DMS53 treated with DMSO at 0.1 percent for 48 hours (cell line): ENCODE data around the gene FRAT2.
"Not testable (repeated sequence)": the region's sequence is repeated elsewhere in the genome, so short reads cannot be mapped to it uniquely, and the experiment has no call there.

Experiments used
- DNase-seq: peaks from one replicate; lab custom pipeline; 2025; ENCODE audit not compliant: unreplicated experiment; lab: John Stamatoyannopoulos, UW

Gene FRAT2

DNA sequence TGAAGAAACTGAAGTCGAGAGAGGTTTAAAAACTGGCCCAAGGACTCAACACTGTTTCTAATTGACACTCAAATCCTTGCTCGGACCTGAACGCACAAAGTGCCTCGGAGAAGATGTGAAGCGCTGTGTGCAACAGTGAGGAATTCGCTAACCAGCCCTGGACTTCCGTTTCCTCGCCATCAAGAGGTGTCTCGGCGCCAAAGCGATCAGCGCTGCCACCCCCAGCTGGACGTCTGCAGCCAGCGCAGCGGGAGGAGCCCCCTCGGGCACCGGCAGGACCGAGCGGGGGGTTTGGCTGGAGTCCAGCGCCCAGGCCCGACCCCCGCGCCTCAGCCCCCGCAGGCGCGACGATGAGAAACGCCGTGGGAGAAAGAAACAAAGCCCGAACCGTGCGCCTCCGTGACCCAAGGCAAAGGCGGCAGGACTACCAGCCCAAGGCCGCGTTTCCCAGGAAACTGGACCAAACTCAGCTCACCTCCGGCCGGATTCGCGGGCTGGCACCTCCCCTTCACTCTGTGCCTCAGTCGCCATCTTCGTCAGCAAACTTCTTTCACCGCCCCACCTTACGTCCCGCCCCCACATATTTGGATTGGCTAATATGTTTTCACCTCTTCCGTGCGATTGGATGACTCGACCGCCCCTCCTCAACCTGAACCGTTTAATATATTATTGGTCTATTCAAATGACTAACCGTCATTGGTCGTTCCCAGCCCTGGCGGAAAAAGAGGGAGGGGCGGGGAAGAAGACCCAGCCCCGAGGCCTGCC, 42.2 kb downstream of the FRAT2 start, which contains the start of gene ARHGAP19:
Gene ARHGAP19, minus strand, starts transcription at position 541 of the 765 bp plus-strand sequence. Its CDS starts 10 bp downstream, at position 531.
- DNase-seq: peak; percentile 98

DNA sequence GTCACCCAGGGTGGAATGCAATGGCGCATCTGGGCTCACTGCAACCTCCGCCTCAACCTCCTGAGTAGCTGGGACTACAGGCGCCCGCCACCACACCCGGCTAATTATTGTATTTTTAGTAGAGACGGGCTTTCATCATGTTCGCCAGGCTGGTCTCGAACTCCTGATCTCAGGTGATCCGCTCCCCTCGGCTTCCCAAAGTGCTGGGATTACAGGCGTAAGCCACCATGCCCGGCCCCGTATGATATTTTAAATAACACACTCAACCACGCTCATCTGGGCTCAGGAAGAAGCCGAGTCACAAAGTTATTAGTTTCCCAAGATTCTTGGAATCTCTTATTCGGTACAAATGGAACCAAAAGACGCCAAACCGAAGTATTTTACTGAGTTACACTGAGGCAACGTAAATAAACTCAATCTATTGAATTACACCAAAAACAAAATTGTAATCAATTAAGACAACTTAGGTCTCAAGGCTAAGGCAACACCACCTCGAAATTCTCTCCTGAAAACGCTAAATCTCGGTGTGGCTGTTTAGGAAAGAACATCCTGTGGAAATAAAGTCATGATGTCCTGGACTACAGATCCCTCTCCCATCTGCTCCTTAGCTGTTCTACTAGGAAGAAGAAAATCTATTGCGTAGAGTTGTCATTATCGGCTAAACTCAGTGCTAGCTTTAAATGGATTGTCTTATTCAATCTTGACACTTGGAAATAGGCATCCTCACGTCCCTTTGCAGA, 43.0 kb downstream of the FRAT2 start:
- peak; percentile 46 for DNase-seq

DNA sequence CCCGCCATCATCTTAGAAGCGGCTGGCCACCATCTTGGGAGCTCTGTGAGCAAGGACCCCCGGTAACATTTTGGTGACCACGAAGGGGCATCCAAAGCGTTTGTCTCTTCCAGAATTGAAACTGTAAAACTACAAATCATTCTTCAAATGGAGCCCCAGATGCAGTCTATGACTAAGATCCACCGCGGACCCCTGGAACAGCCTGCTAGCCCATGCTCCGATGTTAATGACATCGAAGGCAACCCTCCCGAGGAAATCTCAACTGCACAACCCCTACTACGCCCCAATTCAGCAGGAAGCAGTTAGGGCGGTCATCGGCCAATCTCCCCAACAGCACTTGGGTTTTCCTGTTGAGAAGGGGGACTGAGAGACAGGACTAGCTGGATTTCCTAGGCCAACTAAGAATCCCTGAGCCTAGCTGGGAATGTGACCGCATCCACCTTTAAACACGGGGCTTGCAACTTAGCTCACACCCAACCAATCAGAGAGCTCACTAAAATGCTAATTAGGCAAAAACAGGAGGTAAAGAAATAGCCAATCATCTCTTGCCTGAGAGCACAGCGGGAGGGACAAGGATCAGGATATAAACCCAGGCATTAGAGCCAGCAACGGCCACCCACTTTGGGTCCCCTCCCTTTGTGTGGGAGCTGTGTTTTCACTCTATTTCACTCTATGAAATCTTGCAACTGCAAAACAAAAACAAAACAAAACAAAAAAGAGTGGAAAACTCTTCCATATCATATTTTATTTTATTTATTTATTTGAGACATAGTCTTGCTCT, 43.8 kb downstream of the FRAT2 start:
- DNase-seq: not testable (repeated sequence)

DNA sequence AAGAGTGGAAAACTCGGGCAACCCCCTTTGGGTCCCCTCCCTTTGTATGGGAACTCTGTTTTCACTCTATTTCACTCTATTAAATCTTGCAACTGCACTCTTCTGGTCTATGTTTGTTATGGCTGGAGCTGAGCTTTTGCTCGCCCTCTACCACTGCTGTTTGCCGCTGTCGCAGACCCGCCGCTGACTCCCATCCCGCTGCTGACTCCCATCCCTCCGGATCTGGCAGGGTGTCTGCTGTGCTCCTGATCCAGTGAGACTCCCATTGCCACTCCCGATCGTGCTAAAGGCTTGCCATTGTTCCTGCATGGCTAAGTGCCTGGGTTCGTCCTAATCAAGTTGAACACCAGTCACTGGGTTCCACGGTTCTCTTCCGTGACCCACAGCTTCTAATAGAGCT, 44.5 kb downstream of the FRAT2 start:
- not testable (repeated sequence) for DNase-seq
